Ishikawa (cell line): ENCODE results near the gene TBC1D1.

Experiments
- CEBPB ChIP-seq: IDR thresholded peaks from 2 replicates; pipeline ENCODE4 v1.6.1; 2012
- CREB1 ChIP-seq: IDR thresholded peaks from 2 replicates; pipeline ENCODE4 v1.6.1; 2012; ENCODE audit warnings: low read depth
- EGR1 ChIP-seq: IDR thresholded peaks from 2 replicates; pipeline ENCODE4 v1.6.1; 2012
- EP300 ChIP-seq: IDR thresholded peaks from 2 replicates; pipeline ENCODE4 v1.6.1; 2012; ENCODE audit warnings: borderline replicate concordance
- FOXM1 ChIP-seq: IDR thresholded peaks from 2 replicates; pipeline ENCODE4 v1.6.1; 2012; ENCODE audit warnings: low read depth, borderline replicate concordance
- MAX ChIP-seq: IDR thresholded peaks from 2 replicates; pipeline ENCODE4 v1.6.1; 2012
- NFIC ChIP-seq: IDR thresholded peaks from 2 replicates; pipeline ENCODE4 v1.6.1; 2012
- RAD21 ChIP-seq: IDR thresholded peaks from 2 replicates; pipeline ENCODE4 v1.6.1; 2012; ENCODE audit warnings: low read depth
- REST ChIP-seq: IDR thresholded peaks from 2 replicates; pipeline ENCODE4 v1.6.1; 2012; ENCODE audit warnings: low read depth, mild to moderate bottlenecking
- TAF1 ChIP-seq: IDR thresholded peaks from 2 replicates; pipeline ENCODE4 v1.6.1; 2012; ENCODE audit warnings: low read depth, mild to moderate bottlenecking
- TCF12 ChIP-seq: IDR thresholded peaks from 2 replicates; pipeline ENCODE4 v1.6.1; 2012; ENCODE audit warnings: low read depth
- USF1 ChIP-seq: IDR thresholded peaks from 2 replicates; pipeline ENCODE4 v1.6.1; 2012
- YY1 ChIP-seq: IDR thresholded peaks from 2 replicates; pipeline ENCODE4 v1.6.1; 2012; ENCODE audit warnings: low read depth

- TF ChIP-seq RAD21 (no peak), EGR1 (no peak), EP300 (no peak), USF1 (no peak), TAF1 (no peak), CREB1 (no peak), FOXM1 (no peak), REST (no peak), YY1 (no peak), NFIC (no peak), MAX (no peak), CEBPB (no peak), TCF12 (no peak)
Observed at GRCh38 chr4:38092701-38093100, 201.8 kb downstream of the TBC1D1 start.
